GM12875 (cell line): ENCODE results near the gene SF3B2.
A peak's percentile ranks its signal among the peaks of the same experiment; 100 is the strongest.

ENCODE experiments used
- H3K4me3 ChIP-seq: one replicate; pipeline ENCODE4 v1.5.1; 2011; ENCODE audit warnings: low read depth, low read length, control low read depth
- TF ChIP-seq, protein P1 (sequence below): IDR thresholded peaks from 2 replicates; pipeline ENCODE4 v1.5.1; 2011; ENCODE audit warnings: low read depth, mild to moderate bottlenecking, control low read depth, inconsistent platforms, low read length, moderate library complexity, borderline replicate concordance; ENCODE audit not compliant: insufficient read depth

SF3B2 gene, protein sequence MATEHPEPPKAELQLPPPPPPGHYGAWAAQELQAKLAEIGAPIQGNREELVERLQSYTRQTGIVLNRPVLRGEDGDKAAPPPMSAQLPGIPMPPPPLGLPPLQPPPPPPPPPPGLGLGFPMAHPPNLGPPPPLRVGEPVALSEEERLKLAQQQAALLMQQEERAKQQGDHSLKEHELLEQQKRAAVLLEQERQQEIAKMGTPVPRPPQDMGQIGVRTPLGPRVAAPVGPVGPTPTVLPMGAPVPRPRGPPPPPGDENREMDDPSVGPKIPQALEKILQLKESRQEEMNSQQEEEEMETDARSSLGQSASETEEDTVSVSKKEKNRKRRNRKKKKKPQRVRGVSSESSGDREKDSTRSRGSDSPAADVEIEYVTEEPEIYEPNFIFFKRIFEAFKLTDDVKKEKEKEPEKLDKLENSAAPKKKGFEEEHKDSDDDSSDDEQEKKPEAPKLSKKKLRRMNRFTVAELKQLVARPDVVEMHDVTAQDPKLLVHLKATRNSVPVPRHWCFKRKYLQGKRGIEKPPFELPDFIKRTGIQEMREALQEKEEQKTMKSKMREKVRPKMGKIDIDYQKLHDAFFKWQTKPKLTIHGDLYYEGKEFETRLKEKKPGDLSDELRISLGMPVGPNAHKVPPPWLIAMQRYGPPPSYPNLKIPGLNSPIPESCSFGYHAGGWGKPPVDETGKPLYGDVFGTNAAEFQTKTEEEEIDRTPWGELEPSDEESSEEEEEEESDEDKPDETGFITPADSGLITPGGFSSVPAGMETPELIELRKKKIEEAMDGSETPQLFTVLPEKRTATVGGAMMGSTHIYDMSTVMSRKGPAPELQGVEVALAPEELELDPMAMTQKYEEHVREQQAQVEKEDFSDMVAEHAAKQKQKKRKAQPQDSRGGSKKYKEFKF

DNA sequence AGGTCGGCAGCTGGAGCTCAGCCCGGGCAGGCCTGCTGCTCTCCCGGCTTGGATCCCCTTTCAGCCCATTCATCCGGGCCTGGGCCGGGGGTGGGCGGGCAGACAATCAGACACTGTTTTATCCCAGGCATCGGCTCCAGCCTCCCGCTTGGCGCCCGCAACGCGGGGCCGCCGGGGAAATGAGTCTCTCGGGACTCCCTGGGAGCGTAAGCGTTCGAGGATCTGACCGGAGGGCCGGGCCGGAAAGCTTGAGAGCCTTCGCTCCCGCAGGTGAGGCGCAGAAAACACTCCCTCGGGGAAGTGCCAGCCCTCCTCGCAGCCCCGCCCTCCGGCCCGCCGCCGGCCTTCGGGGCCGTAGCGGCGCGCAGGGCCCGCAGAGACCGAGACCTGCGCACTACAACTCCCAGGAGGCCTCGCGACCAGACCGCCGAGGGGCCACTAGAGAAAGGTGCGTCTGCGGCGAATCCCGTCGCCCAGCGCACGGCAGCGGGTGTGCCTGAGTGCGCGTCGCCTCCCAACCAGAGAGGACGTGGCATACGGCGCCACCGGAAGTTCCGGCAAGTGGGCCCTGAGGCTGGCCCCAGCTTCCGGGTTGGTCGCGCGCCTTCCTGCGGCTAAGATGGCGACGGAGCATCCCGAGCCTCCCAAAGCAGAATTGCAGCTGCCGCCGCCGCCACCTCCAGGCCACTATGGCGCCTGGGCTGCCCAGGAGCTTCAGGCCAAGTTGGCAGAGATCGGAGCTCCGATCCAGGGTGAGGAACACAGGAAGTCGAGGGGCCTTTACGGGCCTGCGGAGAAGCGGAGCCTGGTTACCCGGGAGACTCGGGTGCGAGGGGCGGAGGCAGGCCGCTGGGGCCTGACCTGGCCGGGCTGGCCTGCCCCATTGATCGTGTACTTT, at the start of gene SF3B2:
SF3B2 (plus strand) TSS at position 599 of the 898 bp plus-strand sequence; CDS start at position 620, 21 bp downstream.
- TF ChIP-seq, protein P1, sequence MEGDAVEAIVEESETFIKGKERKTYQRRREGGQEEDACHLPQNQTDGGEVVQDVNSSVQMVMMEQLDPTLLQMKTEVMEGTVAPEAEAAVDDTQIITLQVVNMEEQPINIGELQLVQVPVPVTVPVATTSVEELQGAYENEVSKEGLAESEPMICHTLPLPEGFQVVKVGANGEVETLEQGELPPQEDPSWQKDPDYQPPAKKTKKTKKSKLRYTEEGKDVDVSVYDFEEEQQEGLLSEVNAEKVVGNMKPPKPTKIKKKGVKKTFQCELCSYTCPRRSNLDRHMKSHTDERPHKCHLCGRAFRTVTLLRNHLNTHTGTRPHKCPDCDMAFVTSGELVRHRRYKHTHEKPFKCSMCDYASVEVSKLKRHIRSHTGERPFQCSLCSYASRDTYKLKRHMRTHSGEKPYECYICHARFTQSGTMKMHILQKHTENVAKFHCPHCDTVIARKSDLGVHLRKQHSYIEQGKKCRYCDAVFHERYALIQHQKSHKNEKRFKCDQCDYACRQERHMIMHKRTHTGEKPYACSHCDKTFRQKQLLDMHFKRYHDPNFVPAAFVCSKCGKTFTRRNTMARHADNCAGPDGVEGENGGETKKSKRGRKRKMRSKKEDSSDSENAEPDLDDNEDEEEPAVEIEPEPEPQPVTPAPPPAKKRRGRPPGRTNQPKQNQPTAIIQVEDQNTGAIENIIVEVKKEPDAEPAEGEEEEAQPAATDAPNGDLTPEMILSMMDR = no peak
- peak within 1 kb of the TSS; percentile 96 for H3K4me3 ChIP-seq

DNA sequence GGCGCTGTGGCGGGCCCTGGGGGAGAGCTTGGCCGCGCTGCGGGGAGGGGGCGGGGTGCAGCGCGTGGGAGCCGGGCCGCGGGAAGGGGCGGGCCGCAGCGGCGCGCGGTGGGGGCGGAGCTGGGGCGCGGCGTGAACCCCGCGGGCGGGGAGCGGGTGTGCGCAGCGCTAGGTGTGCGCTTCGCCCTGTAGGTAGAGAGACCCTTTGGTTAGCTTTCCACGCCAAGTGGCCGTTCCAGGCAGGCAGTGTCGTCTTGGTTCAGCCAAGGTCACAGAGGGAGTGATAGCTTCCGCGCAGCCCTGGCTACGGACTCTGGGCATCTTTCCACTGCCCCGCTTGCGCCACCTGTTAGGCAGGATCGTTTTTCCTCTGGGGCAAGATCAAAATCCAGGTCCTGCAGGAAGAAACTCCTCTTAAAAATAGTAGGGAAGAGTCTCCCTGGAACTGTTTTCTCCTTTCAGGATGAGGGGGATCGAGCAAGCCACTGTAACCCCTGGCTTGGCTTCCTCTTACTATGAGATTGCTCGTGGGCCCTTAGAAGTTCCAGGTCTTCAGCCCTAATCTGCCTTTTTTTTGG, 49.4 kb upstream of the SF3B2 start:
- peak overlapping the region; percentile 85 for H3K4me3 ChIP-seq
- TF ChIP-seq, protein P1 = no peak

DNA sequence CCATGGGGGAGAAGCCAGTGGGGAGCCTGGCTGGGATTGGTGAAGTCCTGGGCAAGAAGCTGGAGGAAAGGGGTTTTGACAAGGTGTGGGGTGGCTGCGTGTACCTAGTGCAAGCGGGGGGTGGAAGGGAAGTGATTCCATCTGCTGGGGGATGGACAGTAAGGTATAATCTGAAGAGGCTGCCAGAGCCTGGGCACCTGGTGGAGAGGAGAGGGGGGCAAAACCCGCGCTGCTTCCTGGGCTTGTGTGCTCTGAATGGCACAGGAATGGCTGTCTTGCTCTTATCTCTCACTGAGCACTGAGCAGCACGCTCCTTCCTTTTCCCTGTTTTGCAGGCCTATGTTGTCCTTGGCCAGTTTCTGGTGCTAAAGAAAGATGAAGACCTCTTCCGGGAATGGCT, 48.9 kb upstream of the SF3B2 start:
- TF ChIP-seq, protein P1 = no peak
- peak overlapping the region; percentile 85 for H3K4me3 ChIP-seq

DNA sequence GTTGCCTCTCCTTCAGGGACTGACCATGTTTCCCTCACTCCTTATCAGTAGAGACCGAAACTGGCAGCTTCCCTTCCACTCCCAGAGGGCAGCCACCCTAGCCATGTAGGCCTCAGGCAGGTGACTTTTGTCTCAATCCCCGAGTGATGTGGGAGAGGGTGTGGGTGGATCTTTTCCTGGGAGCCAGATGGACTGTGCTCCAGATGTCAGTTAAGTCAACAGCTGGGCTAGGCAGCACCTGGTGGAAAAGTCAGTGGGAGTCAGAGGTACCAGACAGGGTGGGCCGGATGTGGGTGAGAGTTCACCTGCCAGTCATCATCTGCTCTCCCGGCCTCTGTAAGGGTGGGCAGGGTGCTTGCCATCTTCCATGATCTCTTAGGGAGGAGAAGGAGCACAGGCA, 48.0 kb upstream of the SF3B2 start:
- TF ChIP-seq, protein P1 = no peak
- no peak overlapping the region for H3K4me3 ChIP-seq

DNA sequence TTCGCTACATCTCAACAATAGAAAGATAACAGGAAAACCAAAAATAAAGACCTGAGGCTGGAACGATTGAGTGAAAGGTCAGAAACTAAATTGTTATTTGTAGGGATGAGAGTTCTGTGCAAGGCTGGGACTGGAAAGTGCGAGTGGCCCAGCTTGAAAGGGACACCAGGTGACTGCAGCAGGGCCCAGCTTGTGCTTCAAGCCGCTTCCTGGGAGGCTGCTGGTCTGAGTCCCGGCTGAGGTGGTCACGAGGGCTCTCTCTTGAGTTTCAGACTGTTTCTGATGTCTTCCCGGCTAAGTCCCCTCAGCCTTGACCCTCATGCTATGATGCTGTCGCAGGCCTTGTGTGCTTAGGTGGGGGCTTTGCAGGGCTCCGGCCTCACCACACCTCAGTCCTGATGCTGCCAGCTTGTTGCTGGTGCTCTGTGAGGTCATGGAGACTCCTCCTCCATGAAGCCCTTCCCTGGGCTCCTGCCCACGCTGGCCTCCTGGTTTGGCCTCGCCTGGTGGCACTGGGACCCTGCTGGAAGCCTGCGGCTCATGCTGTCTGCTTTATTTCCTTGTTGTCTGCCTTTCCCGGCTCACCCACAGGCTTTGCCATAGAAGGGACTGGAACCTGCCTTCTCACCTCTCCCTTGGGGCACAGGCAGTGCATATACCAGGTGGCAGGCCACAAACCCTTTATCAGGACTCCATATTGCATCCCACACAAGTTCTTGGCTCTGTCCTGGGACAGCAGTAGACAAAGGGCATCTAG, 45.9 kb upstream of the SF3B2 start:
- no peak overlapping the region for H3K4me3 ChIP-seq
- TF ChIP-seq, protein P1 = no peak

DNA sequence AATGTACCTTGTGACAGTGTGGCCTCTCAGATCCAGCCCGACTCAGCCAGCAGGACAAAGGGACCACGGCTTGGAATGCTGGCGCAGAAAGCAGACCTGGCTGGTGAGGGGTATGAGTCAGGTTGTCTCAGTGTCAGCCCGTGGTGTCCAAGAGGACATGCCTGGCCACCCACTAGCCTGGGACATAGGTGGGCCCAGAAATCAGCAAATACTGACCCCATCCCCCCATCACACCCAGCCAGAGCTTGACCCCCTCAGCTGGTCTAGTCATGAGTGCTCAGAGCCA, 45.3 kb upstream of the SF3B2 start:
- TF ChIP-seq, protein P1 = no peak
- no peak overlapping the region for H3K4me3 ChIP-seq
